ENCODE data around the gene OGA. TPM values are rescaled to one million over a fixed set of nuclear protein-coding genes. Genes with fewer than 3 reads are reported as not detected.

OGA gene
- total and polyA plus RNA-seq, 3 donors from 2014 or later: 93.3 to 215 (median 161) TPM

DNA sequence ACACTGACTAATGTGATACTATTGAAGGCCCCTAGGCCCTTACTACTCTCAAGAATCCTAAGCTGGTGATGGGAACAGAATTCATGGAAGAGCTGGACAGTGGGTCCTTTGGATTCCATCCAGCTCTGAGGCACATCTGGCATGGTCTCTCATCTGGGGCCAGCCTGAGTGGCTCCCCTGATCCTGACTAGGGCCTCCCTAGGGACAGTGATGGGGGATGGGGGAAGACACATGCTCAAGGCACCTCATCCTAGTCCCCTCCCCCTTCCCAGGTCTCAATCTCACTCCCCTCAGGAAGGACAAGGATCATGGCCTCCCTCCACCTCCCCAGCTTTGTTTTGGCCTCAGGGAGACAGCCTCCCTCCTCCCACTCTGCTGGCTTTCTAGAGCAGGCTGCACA is 23.6 kb upstream of the OGA start:
- Histone ChIP-seq H3K27ac (no peak overlapping the region), H3K9me3 (no peaks in the 10 kb centered on the region), H3K27me3 (no peaks in the 10 kb centered on the region), H3K4me1 (peaks cover 20% of the 10 kb centered on the region), H3K36me3 (ENCODE audit: low read depth, missing control alignments) (no peaks in the 10 kb centered on the region), H3K4me3 (no peak overlapping the region)
- intact Hi-C loops (cut with DNase I; ENCODE audit: low total_unique reads): loop anchor here (10.0 kb wide), 1 partner anchor 173 kb away; no protein-coding TSS in a partner anchor
- no peak for DNase-seq
- TF ChIP-seq POLR2A (IDR thresholded peaks at IDR 0.05): no peak
- TF ChIP-seq, protein P1, sequence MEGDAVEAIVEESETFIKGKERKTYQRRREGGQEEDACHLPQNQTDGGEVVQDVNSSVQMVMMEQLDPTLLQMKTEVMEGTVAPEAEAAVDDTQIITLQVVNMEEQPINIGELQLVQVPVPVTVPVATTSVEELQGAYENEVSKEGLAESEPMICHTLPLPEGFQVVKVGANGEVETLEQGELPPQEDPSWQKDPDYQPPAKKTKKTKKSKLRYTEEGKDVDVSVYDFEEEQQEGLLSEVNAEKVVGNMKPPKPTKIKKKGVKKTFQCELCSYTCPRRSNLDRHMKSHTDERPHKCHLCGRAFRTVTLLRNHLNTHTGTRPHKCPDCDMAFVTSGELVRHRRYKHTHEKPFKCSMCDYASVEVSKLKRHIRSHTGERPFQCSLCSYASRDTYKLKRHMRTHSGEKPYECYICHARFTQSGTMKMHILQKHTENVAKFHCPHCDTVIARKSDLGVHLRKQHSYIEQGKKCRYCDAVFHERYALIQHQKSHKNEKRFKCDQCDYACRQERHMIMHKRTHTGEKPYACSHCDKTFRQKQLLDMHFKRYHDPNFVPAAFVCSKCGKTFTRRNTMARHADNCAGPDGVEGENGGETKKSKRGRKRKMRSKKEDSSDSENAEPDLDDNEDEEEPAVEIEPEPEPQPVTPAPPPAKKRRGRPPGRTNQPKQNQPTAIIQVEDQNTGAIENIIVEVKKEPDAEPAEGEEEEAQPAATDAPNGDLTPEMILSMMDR (IDR thresholded peaks at IDR 0.05): no peak

- no peak overlapping the region for H3K27ac ChIP-seq
- no peaks in the 10 kb centered on the region for H3K27me3 ChIP-seq
Observed at GRCh38 chr10:101840741-101841453, 22.7 kb upstream of the OGA start.

DNA sequence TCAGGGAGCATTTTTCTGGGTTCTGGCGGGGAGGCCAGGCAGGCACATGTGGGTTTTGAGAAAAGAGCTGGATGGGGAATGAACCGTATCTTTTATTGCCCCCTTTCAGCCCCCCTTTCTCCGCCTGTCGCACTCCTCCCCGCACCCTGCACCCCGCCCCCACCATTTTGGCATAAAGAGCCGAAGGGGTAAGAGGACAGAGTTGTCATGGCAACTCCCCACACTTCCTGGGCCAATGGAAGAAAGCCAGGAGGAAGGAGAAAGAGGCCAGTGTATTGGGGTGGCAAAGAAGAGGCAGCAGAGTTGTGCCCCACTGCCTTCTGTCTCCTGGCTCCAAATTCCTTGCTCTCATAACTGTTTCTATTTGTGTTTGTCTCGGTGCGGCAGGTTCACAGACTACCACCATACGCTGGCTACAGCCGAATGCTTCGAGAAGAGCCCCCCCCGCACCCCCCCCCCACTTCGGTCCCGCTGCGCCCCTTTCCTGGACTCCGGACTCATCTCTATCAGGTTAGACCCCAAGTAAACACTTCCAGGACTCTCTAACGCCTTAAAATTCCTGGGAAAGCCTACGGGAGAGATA is 21.9 kb upstream of the OGA start:
- TF ChIP-seq, protein P1 (IDR thresholded peaks at IDR 0.05): no peak
- no peak for TF ChIP-seq POLR2A (IDR thresholded peaks at IDR 0.05)
- intact Hi-C loops (cut with DNase I; ENCODE audit: low total_unique reads): loop anchor here (10.0 kb wide), 1 partner anchor 175 kb away; no protein-coding TSS in a partner anchor
- H3K4me1 ChIP-seq: peaks cover 20% of the 10 kb centered on the region
- peak overlapping the region in 1 of 2 donors; percentile 39 for H3K4me3 ChIP-seq
- no peaks in the 10 kb centered on the region for H3K27me3 ChIP-seq
- DNase-seq: no peak
- H3K36me3 ChIP-seq (ENCODE audit: low read depth, missing control alignments): no peaks in the 10 kb centered on the region
- WGBS, 2 donors: 9 to 10% methylated on average over 17 to 19 of the region's 19 CpGs
- no peak overlapping the region for H3K27ac ChIP-seq
- no peaks in the 10 kb centered on the region for H3K9me3 ChIP-seq

More at GRCh38 chr10:101840741-101841453, 22.7 kb upstream of the OGA start:
- 0 to 2% methylated on average over 37 to 46 of the region's 46 CpGs for WGBS, 2 donors
- no peaks in the 10 kb centered on the region for H3K36me3 ChIP-seq (ENCODE audit: low read depth, missing control alignments)
- peak; percentile 84 for DNase-seq
- no peaks in the 10 kb centered on the region for H3K9me3 ChIP-seq
- intact Hi-C loops (cut with DNase I; ENCODE audit: low total_unique reads): loop anchor here (10.0 kb wide), 1 partner anchor 174 kb away; no protein-coding TSS in a partner anchor
- peak overlapping the region; percentile 2 to 33 for H3K4me3 ChIP-seq
- TF ChIP-seq, protein P1 (IDR thresholded peaks at IDR 0.05): peak; percentile 77 to 87 (median 85)
- no peak for TF ChIP-seq POLR2A (IDR thresholded peaks at IDR 0.05)
- H3K4me1 ChIP-seq: peaks cover 20% of the 10 kb centered on the region

DNA sequence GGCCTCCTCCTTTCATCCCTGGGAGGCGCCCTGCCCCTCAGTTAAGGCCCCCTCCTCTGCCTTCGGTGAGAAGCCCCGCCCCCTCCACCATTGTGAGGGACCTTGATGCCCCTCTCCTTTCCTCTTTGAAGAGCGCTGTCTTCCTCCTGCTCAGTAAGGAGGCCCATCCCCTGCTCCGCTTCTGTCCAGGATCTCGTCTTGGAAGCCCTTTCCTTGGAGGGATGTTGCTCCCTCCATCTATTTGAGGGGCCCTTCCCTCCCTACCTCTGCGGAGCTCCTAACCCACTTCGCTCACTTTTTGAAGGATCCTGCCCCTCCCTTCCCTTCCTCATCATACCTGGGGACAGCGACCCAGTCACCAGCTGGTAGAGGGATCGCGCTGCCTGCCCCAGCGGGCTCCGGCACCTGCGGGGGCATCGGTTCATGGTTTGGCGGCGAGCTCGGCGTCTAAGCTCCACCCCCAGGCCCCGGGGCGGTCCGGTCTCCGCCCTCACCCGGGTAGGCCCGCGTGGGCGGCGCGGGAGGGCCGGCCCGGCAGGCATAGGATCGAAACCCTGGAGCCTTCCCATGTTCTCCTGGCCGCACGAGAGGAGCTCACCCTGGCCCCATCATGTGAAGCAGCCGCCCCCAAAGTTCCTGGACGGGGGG is 21.3 kb upstream of the OGA start:
- H3K36me3 ChIP-seq (ENCODE audit: low read depth, missing control alignments): no peaks in the 10 kb centered on the region
- H3K4me3 ChIP-seq: peak overlapping the region in 1 of 2 donors; percentile 39
- intact Hi-C loops (cut with DNase I; ENCODE audit: low total_unique reads): loop anchor here (10.0 kb wide), 1 partner anchor 175 kb away; no protein-coding TSS in a partner anchor
- TF ChIP-seq, protein P1 (IDR thresholded peaks at IDR 0.05): no peak
- TF ChIP-seq POLR2A (IDR thresholded peaks at IDR 0.05): no peak
- H3K4me1 ChIP-seq: peaks cover 20% of the 10 kb centered on the region
- no peak overlapping the region for H3K27ac ChIP-seq
- no peaks in the 10 kb centered on the region for H3K27me3 ChIP-seq
- no peak for DNase-seq
- WGBS, 2 donors: 13 to 36% methylated on average over 11 to 36 of the region's 36 CpGs
- H3K9me3 ChIP-seq: no peaks in the 10 kb centered on the region

All from testis (tissue), 3 donors.